GM12878 (cell line): ENCODE results near the gene RARA. TPM values are rescaled to one million over a fixed set of nuclear protein-coding genes. Genes with fewer than 3 reads are reported as not detected.

ENCODE experiments used
- ATAC-seq: fragments of 200-7000 bp; cut with Tn5 transposase; 3 replicates; pipeline ENCODE4 v1.9.1; 2020; ENCODE audit warnings: mild to moderate bottlenecking, moderate library complexity
- BruUV-seq: library from RNA; stranded (reverse); fragments of 400-500 nt; replicated peaks from 2 replicates; lab custom pipeline; 2021; lab: Mats Ljungman, UMichigan
- CTCF ChIA-PET: fragments of 300-600 bp; sonication (Branson Sonifier 250); formaldehyde crosslinking; extraction: SDS; loops from one replicate; lab custom pipeline; 2021; ENCODE audit warnings: inconsistent platforms; lab: Yijun Ruan, JAX
- POLR2A ChIA-PET: fragments of 350-600 bp; formaldehyde crosslinking; extraction: SDS; loops from one replicate; lab custom pipeline; 2021; ENCODE audit warnings: inconsistent platforms; lab: Charles Lee
- RAD21 ChIA-PET: fragments of 300-600 bp; sonication (Branson Sonifier 250); formaldehyde crosslinking; loops from one replicate; lab custom pipeline; 2023; ENCODE audit warnings: antibody characterized with exemption; ENCODE audit not compliant: unreplicated experiment; lab: Charles Lee
- SMC1A ChIA-PET: fragments of 300-600 bp; sonication (Branson Sonifier 250); formaldehyde crosslinking; loops from one replicate; lab custom pipeline; 2023; ENCODE audit not compliant: unreplicated experiment, uncharacterized antibody; lab: Charles Lee
- DNase-seq: peaks from one replicate; pipeline ENCODE4 v3.0.0-alpha.2; 2011; ENCODE audit warnings: low read depth, low spot score
- FAIRE-seq: peaks from 3 replicates; lab custom pipeline; 2011; peaks lifted over from hg19 to GRCh38; lab: Jason Lieb, UNC
- H2AFZ ChIP-seq: 2 replicates; pipeline ENCODE4 v1.6.0; 2011; ENCODE audit warnings: low read depth, low read length, control low read depth; ENCODE audit not compliant: control insufficient read depth
- H3K27ac ChIP-seq: 2 replicates; pipeline ENCODE4 v1.5.1; 2011; ENCODE audit warnings: control low read depth; ENCODE audit not compliant: control insufficient read depth, insufficient read depth
- H3K27me3 ChIP-seq, 2 experiments: replicated peaks in 1 of 2; 2 replicates each; pipeline versions ENCODE4 v1.6.0 to v1.6.1; 2011; ENCODE audit warnings: low read length in 1 of 2; ENCODE audit not compliant: control insufficient read depth in 2 of 2, insufficient read depth in 2 of 2
- H3K36me3 ChIP-seq, 2 experiments: 2 replicates each; pipeline ENCODE4 v1.5.1; 2011; ENCODE audit warnings: low read length in 1 of 2; ENCODE audit not compliant: control insufficient read depth in 2 of 2, insufficient read depth in 2 of 2
- H3K4me1 ChIP-seq: 2 replicates; pipeline ENCODE4 v1.6.1; 2011; ENCODE audit warnings: mild to moderate bottlenecking, low read length, moderate library complexity, mixed read lengths; ENCODE audit not compliant: control insufficient read depth, insufficient read depth
- H3K4me2 ChIP-seq: 2 replicates; pipeline ENCODE4 v1.6.0; 2011; ENCODE audit warnings: control low read depth; ENCODE audit not compliant: control insufficient read depth, insufficient read depth
- H3K4me3 ChIP-seq: fragments of 200-600 bp; sonication (generic); 2 replicates; pipeline ENCODE4 v1.5.1; 2016
- H3K79me2 ChIP-seq: 2 replicates; pipeline ENCODE4 v1.6.0; 2011; ENCODE audit warnings: low read length; ENCODE audit not compliant: control insufficient read depth, insufficient read depth
- H3K9ac ChIP-seq: 2 replicates; pipeline ENCODE4 v1.8.0; 2011; ENCODE audit warnings: low read length, control low read depth, mixed read lengths; ENCODE audit not compliant: control insufficient read depth, insufficient read depth
- H3K9me3 ChIP-seq: replicated peaks from 3 replicates; pipeline ENCODE4 v1.5.1; 2011; ENCODE audit warnings: mild to moderate bottlenecking, low read length; ENCODE audit not compliant: control insufficient read depth, insufficient read depth
- H4K20me1 ChIP-seq: 2 replicates; pipeline ENCODE4 v1.6.0; 2011; ENCODE audit not compliant: control insufficient read depth, insufficient read depth
- BCL11A ChIP-seq: IDR thresholded peaks from 2 replicates; pipeline ENCODE4 v1.6.1; 2011; ENCODE audit warnings: low read depth, low read length
- EZH2 ChIP-seq: IDR thresholded peaks from 2 replicates; pipeline ENCODE4 v1.6.1; 2012; ENCODE audit warnings: low read depth, mild to moderate bottlenecking, control low read depth, inconsistent platforms, low read length, borderline replicate concordance; ENCODE audit not compliant: control insufficient read depth
- GATAD2B ChIP-seq: fragments of 450-650 bp; conservative IDR thresholded peaks from 2 replicates; pipeline ENCODE4 v1.6.1; 2017; ENCODE audit warnings: low read depth, mild to moderate bottlenecking, moderate library complexity
- NR2F1 ChIP-seq: fragments of 450-650 bp; conservative IDR thresholded peaks from 2 replicates; pipeline ENCODE4 v1.6.1; 2017; ENCODE audit warnings: mild to moderate bottlenecking
- SMARCA5 ChIP-seq: fragments of 450-650 bp; IDR thresholded peaks from 2 replicates; pipeline ENCODE4 v1.6.1; 2017; ENCODE audit warnings: mild to moderate bottlenecking
- ZNF687 ChIP-seq: fragments of 450-650 bp; IDR thresholded peaks from 2 replicates; pipeline ENCODE4 v1.6.1; 2017; ENCODE audit warnings: mild to moderate bottlenecking, moderate library complexity
- WGBS: methylation state at CpG from one replicate; pipeline ENCODE4 v1.1.6; 2016; ENCODE audit warnings: low lambda C conversion rate; ENCODE audit not compliant: insufficient replicate concordance, insufficient coverage; ENCODE audit errors: missing lambda C conversion rate; 5-methylcytosine and 5-hydroxymethylcytosine counted together
- in situ Hi-C: fragments of 300-500 bp; cut with MboI; formaldehyde crosslinking; loops from 9 replicates; pipeline ENCODE4 v1.14.3; 2018; ENCODE audit warnings: mixed read lengths
- intact Hi-C: fragments of 100-400 bp; cut with micrococcal nuclease; formaldehyde crosslinking; loops from one replicate; pipeline ENCODE4 v1.14.2; 2022; ENCODE audit not compliant: unreplicated experiment
- polyA plus RNA-seq, 11 experiments: library from polyadenylated mRNA; depleted of rRNA in 4 of 11; unstranded in 6 of 11; stranded (reverse) in 5 of 11; fragments of >200 nt; fragmentation: Nextera tagmentation in 4 of 11; fragmentation: Illumina TruSeq in 1 of 11; extraction: Ambion mirVana in 4 of 11; extraction: Trizol in 1 of 11; gene quantifications; 1 replicate in 1 of 11; 2 replicates in 10 of 11; pipeline versions ENCODE4 v1.2.1 to v1.2.3, GENCODE V29; 2011 to 2016; ENCODE audit warnings: inconsistent platforms in 2 of 11, missing spikeins in 2 of 11, low read depth in 1 of 11
- total RNA-seq, 4 experiments: library from RNA; depleted of rRNA in 3 of 4; stranded (reverse); fragments of >200 nt in 3 of 4; fragmentation: Illumina TruSeq in 1 of 4; extraction: Trizol in 1 of 4; gene quantifications; 2 replicates each; pipeline versions ENCODE4 v1.2.1 to v1.2.3, GENCODE V29; 2013 to 2021

RARA gene
- total and polyA plus RNA-seq, 10 of the 15 experiments (the other 5 are each of a cell fraction or from before 2014, with no cell fraction given), result 0.13 to 33.6 (median 13.6) TPM

DNA sequence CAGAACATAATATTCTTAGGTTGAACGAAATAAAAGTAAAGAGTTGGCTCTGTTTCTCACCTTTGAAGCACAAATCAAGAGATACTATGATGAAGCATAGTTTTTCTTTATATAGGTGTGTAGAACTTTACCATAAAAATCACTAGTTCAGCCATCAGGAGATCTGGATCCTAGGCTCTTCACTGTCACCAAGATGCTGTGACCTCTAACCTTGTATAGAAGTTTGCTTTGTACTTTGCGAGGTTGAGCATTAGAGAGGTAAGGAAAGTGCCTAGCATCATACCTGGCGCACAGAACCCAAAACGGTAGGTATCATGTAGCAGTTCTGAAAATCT, 21.9 kb upstream of the RARA start:
- WGBS, result 48% methylated on average over 4 of the region's 4 CpGs
- ATAC-seq (no peak), FAIRE-seq (no peak), DNase-seq (no peak)
- Histone ChIP-seq H3K9me3 (no peaks in the 10 kb centered on the region), H3K4me2 (peak overlapping the region; percentile 23; the same call in 1 of the 2 replicates), H3K4me1 (peaks cover 9% of the 10 kb centered on the region), H3K9ac (no peak overlapping the region), H3K4me3 (no peak overlapping the region), H3K36me3 (peaks cover 0 to 3% of the 10 kb centered on the region in 2 experiments; a peak in 1 of 4 replicates), H3K79me2 (peaks cover 35% of the 10 kb centered on the region), H4K20me1 (no peaks in the 10 kb centered on the region), H2AFZ (peak overlapping the region; percentile 81), H3K27ac (0 out of 2 replicates have a peak overlapping the region, but pooled peaks have one; percentile 5), H3K27me3 (no peaks in the 10 kb centered on the region)
- SMC1A ChIA-PET, result interaction anchor here (0.6 kb wide), 1 partner anchor 68 kb away, joined by 3 read pairs; the partner anchor contains the start of gene WIPF2
- RAD21 ChIA-PET, result interaction anchor here (1.1 kb wide), 2 partner anchors 174 to 307 kb away, joined by 3 read pairs; partner anchors contain the start of gene PSMD3
- in situ Hi-C loops (loop anchor here (5.0 to 25.0 kb wide), 2 partner anchors 175 to 275 kb away; partner anchors contain the start of gene CSF3), intact Hi-C loops (no loop called here)
- TF ChIP-seq BCL11A (no peak), EZH2 (no peak), GATAD2B (no peak), SMARCA5 (no peak), ZNF687 (peak; percentile 4; the same call in 1 of the 2 replicates), NR2F1 (peak; percentile 84)
- CTCF ChIA-PET, result interaction anchor here (1.3 to 2.0 kb wide), 3 partner anchors 85 to 174 kb away, joined by 4 to 7 read pairs (median 6); no protein-coding TSS in a partner anchor
- no TSS peak for BruUV-seq
- POLR2A ChIA-PET, result interaction anchor here (0.5 to 1.1 kb wide), 2 partner anchors 21 to 141 kb away, joined by 3 to 4 read pairs; partner anchors contain the start of gene RARA
